ENCODE results near the gene TOR4A.
"Not testable (repeated sequence)": the region's sequence is repeated elsewhere in the genome, so short reads cannot be mapped to it uniquely, and the experiment has no call there.

The TOR4A gene

DNA sequence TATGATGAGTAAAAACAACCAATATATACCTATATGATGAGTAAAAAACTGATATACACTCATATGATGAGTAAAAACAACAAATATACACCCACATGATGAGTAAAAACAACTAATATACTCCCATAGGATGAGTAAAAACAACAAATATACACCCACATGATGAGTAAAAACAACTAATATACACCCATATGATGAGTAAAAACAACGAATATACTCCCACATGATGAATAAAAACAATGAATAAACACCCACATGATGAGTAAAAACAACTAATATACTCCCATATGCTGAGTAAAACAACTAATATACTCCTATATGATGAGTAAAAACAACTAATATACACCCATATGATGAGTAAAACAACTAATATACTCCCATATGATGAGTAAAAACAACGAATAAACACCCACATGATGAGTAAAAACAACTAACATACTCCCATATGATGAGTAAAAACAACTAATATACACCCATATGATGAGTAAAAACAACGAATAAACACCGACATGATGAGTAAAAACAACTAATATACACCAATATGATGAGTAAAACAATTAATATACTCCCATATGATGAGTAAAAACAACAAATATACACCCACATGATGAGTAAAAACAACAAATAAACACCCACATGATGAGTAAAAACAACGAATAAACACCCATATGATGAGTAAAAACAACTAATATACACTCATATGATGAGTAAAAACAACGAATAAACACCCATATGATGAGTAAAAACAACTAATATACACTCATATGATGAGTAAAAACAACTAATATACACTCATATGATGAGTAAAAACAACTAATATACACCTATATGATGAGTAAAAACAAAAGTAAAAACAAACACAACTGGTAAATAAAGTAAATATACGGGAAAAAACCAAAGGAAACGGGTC is 50.4 kb downstream of the TOR4A start:
- not testable (repeated sequence) for DNase-seq (ENCODE audit: extremely low spot score, insufficient read length, low read depth)
- peak; percentile 95 for FAIRE-seq

DNA sequence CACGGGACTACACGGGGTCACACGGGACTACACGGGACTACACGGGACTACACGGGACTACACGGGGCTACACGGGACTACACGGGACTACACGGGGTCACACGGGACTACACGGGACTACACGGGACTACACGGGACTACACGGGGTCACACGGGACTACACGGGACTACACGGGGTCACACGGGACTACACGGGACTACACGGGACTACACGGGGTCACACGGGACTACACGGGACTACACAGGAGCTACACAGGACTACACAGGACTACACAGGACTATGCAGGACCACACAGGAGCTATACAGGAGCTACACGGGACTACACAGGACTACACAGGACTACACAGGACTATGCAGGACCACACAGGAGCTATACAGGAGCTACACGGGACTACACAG is 52.1 kb downstream of the TOR4A start:
- DNase-seq (ENCODE audit: extremely low spot score, insufficient read length, low read depth); FAIRE-seq: not testable (repeated sequence)

DNA sequence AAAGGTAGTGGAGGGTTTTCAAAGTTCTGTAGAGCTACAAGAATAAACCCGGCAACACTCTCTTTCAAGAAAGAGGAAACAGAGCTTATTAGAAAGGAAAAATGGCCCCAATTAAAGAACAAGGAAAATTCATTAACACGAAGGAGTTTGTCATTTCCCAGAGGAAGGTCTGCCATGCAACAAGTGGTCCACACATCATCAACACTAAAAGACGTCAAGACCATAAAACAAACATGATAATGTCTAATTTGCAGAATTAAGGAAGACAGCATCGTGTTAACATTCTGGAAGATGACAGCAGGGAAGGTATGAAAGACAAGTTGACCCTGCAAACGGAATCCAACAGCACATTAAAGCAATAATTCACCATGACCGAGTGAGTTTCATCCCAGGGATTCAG is 53.2 kb downstream of the TOR4A start:
- FAIRE-seq (no peak), DNase-seq (ENCODE audit: extremely low spot score, insufficient read length, low read depth) (no peak)

DNA sequence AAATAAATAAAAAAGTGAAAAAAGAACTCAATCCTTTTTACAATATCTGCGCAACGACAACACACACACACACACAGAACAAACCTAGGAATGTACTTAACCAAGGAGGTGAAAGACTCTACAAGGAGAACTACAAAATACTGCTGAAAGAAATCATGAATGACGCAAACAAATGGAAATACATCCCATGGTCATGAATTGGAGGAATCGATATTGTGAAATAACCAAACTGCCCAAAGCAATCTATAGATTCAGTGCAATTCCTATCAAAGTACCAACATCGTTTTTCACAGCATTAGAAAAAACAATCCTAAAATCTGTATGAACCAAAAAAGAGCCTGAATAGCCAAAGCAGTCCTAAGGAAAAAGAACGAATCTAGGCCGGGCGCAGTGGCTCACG is 54.4 kb downstream of the TOR4A start:
- FAIRE-seq (no peak), DNase-seq (ENCODE audit: extremely low spot score, insufficient read length, low read depth) (no peak)

All from GM18507 (cell line).